GM23248 (cell line): Measurements from ENCODE around the gene RASD2. TPM values are rescaled to one million over a fixed set of nuclear protein-coding genes. Genes with fewer than 3 reads are reported as not detected.

Source experiments
- DNase-seq: peaks from one replicate; pipeline ENCODE4 v3.0.0-alpha.2; 2015
- H2AFZ ChIP-seq: fragments of 200-600 bp; sonication (generic); 2 replicates; pipeline ENCODE4 v1.6.1; 2016; ENCODE audit warnings: antibody characterized with exemption
- H3F3A ChIP-seq: fragments of 200-600 bp; sonication (generic); 2 replicates; pipeline ENCODE4 v1.6.1; 2016; ENCODE audit warnings: mild to moderate bottlenecking, antibody characterized with exemption, mixed run types; ENCODE audit not compliant: insufficient read depth
- H3K27ac ChIP-seq: fragments of 200-600 bp; sonication (generic); 2 replicates; pipeline ENCODE4 v1.5.1; 2016; ENCODE audit warnings: mild to moderate bottlenecking
- H3K27me3 ChIP-seq: fragments of 200-600 bp; sonication (generic); replicated peaks from 2 replicates; pipeline ENCODE4 v1.6.1; 2016; ENCODE audit warnings: mild to moderate bottlenecking; ENCODE audit not compliant: insufficient read depth
- H3K36me3 ChIP-seq: fragments of 200-600 bp; sonication (generic); 2 replicates; pipeline ENCODE4 v1.6.1; 2016; ENCODE audit warnings: low read depth, mild to moderate bottlenecking
- H3K4me1 ChIP-seq: fragments of 200-600 bp; sonication (generic); 2 replicates; pipeline ENCODE4 v1.6.1; 2016; ENCODE audit warnings: mild to moderate bottlenecking; ENCODE audit not compliant: insufficient read depth
- H3K4me2 ChIP-seq: fragments of 200-600 bp; sonication (generic); one replicate; pipeline ENCODE4 v1.6.1; 2016; ENCODE audit warnings: mild to moderate bottlenecking; ENCODE audit not compliant: unreplicated experiment
- H3K4me3 ChIP-seq: fragments of 200-600 bp; sonication (generic); 2 replicates; pipeline ENCODE4 v1.5.1; 2016; ENCODE audit warnings: mild to moderate bottlenecking
- H3K79me2 ChIP-seq: fragments of 200-600 bp; sonication (generic); 2 replicates; pipeline ENCODE4 v1.6.1; 2016; ENCODE audit warnings: mild to moderate bottlenecking; ENCODE audit not compliant: insufficient read depth
- H3K9ac ChIP-seq: fragments of 200-600 bp; sonication (generic); 2 replicates; pipeline ENCODE4 v1.6.1; 2016; ENCODE audit warnings: mild to moderate bottlenecking
- H3K9me2 ChIP-seq: fragments of 200-600 bp; sonication (generic); 2 replicates; pipeline ENCODE4 v1.6.1; 2016; ENCODE audit warnings: mixed run types, mild to moderate bottlenecking, moderate library complexity; ENCODE audit not compliant: insufficient read depth
- H3K9me3 ChIP-seq: fragments of 200-600 bp; sonication (generic); one replicate; pipeline ENCODE4 v1.6.1; 2017; ENCODE audit warnings: low read depth
- H4K20me1 ChIP-seq: fragments of 200-600 bp; sonication (generic); 2 replicates; pipeline ENCODE4 v1.6.0; 2016; ENCODE audit not compliant: insufficient read depth
- EZH2 ChIP-seq: fragments of 200-600 bp; sonication (generic); IDR thresholded peaks from 2 replicates; pipeline ENCODE4 v1.6.1; 2018; ENCODE audit warnings: antibody characterized with exemption, mild to moderate bottlenecking; ENCODE audit not compliant: insufficient read depth, poor library complexity, severe bottlenecking
- EZH2phosphoT487 ChIP-seq: fragments of 200-600 bp; sonication (generic); IDR thresholded peaks from 2 replicates; pipeline ENCODE4 v1.6.1; 2018; ENCODE audit warnings: antibody characterized with exemption, moderate library complexity, mild to moderate bottlenecking, low read depth; ENCODE audit not compliant: insufficient read depth
- WGBS, 2 experiments: methylation state at CpG; one replicate each; pipeline ENCODE4 v1.1.6; 2015 to 2017; ENCODE audit warnings: low lambda C conversion rate in 2 of 2, low coverage in 1 of 2; ENCODE audit errors: missing lambda C conversion rate in 2 of 2; 5-methylcytosine and 5-hydroxymethylcytosine counted together
- in situ Hi-C: fragments of 300-500 bp; cut with MboI; formaldehyde crosslinking; loops from 2 replicates; pipeline ENCODE4 v1.15.0; 2020
- polyA plus RNA-seq: library from polyadenylated mRNA; unstranded; fragments of >200 nt; fragmentation: Nextera tagmentation; extraction: Ambion mirVana; gene quantifications from 2 replicates; pipeline ENCODE4 v1.2.1, GENCODE V29; 2016
- total RNA-seq: library from RNA; depleted of rRNA; stranded (reverse); fragments of >200 nt; shearing (Covaris generic); gene quantifications from 2 replicates; pipeline ENCODE4 v1.2.3, GENCODE V29; 2014

Gene RASD2
- total and polyA plus RNA-seq, 2 experiments from 2014 or later, result 0.76 to 1.5 TPM

- no peak overlapping the region for H2AFZ ChIP-seq
- H3K9ac ChIP-seq, result no peak overlapping the region
- H4K20me1 ChIP-seq, result no peaks in the 10 kb centered on the region
- H3K4me3 ChIP-seq, result no peak overlapping the region
- no peaks in the 10 kb centered on the region for H3K27me3 ChIP-seq
- H3K79me2 ChIP-seq, result no peaks in the 10 kb centered on the region
- H3K27ac ChIP-seq, result no peak overlapping the region
- H3K36me3 ChIP-seq, result no peaks in the 10 kb centered on the region
- no peaks in the 10 kb centered on the region for H3K9me2 ChIP-seq
- no peaks in the 10 kb centered on the region for H3F3A ChIP-seq
- WGBS, 2 experiments, result 92 to 96% methylated on average over 39 to 41 of the region's 43 CpGs
- no peaks in the 10 kb centered on the region; the same call in 1 of the 2 replicates for H3K4me1 ChIP-seq
- no peak for DNase-seq
- no peaks in the 10 kb centered on the region for H3K9me3 ChIP-seq
- H3K4me2 ChIP-seq, result no peak overlapping the region
- in situ Hi-C loops, result no loop called here
- TF ChIP-seq EZH2phosphoT487 (no peak), EZH2 (no peak)
These were observed 11.0 kb downstream of the RASD2 start for GRCh38 chr22:35551549-35552177.

DNA sequence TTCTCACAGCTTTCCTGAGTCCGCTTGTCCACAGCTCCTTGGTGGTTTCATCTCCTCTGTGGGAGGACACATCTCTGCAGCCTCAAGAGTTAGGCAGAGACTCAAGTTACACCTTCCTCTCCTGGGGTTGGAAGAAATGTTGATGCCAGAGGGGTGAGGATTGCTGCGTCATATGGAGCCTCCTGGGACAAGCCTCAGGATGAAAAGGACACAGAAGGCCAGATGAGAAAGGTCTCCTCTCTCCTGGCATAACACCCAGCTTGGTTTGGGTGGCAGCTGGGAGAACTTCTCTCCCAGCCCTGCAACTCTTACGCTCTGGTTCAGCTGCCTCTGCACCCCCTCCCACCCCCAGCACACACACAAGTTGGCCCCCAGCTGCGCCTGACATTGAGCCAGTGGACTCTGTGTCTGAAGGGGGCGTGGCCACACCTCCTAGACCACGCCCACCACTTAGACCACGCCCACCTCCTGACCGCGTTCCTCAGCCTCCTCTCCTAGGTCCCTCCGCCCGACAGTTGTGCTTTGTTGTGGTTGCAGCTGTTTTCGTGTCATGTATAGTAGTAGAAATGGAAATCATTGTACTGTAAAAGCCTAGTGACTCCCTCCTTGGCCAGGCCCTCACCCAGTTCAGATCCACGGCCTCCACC, 11.7 kb downstream of the RASD2 start:
- H3K27ac ChIP-seq, result no peak overlapping the region
- H3K4me3 ChIP-seq, result no peak overlapping the region
- H3K4me1 ChIP-seq, result no peaks in the 10 kb centered on the region; the same call in 1 of the 2 replicates
- H3K79me2 ChIP-seq, result no peaks in the 10 kb centered on the region
- no peaks in the 10 kb centered on the region for H3K27me3 ChIP-seq
- H3K9me3 ChIP-seq, result no peaks in the 10 kb centered on the region
- no peak overlapping the region for H3K9ac ChIP-seq
- 37 to 46% methylated on average over 12 of the region's 13 CpGs for WGBS, 2 experiments
- no peak overlapping the region for H3K4me2 ChIP-seq
- TF ChIP-seq EZH2phosphoT487, result no peak
- TF ChIP-seq EZH2, result no peak
- no peaks in the 10 kb centered on the region for H3F3A ChIP-seq
- no peak overlapping the region for H2AFZ ChIP-seq
- no peaks in the 10 kb centered on the region for H4K20me1 ChIP-seq
- H3K36me3 ChIP-seq, result no peaks in the 10 kb centered on the region
- in situ Hi-C loops, result no loop called here
- H3K9me2 ChIP-seq, result no peaks in the 10 kb centered on the region
- peak; percentile 46 for DNase-seq

DNA sequence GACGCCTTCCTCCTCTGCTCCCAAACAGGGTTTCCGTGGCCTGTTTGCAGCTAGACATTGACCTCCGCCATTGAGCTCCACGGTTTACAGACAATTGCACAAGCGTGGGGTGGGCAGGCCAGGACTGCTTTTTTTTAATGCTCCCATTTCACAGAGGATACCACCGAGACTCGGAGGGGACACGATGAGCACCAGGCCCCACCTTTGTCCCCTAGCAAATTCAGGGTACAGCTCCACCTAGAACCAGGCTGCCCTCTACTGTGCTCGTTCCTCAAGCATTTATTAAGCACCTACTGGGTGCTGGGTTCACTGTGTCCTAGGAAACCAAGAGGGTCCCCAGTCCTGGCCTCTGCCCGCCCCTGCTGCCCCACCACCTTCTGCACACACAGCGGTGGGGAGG, 12.2 kb downstream of the RASD2 start:
- H3K9me2 ChIP-seq, result no peaks in the 10 kb centered on the region
- H3K27ac ChIP-seq, result no peak overlapping the region
- no peak for DNase-seq
- H3K79me2 ChIP-seq, result no peaks in the 10 kb centered on the region
- no peak overlapping the region for H2AFZ ChIP-seq
- in situ Hi-C loops, result no loop called here
- no peak overlapping the region for H3K9ac ChIP-seq
- H3K27me3 ChIP-seq, result no peaks in the 10 kb centered on the region
- no peaks in the 10 kb centered on the region for H3K36me3 ChIP-seq
- no peaks in the 10 kb centered on the region for H3K9me3 ChIP-seq
- no peaks in the 10 kb centered on the region for H3F3A ChIP-seq
- no peak overlapping the region for H3K4me2 ChIP-seq
- no peak overlapping the region for H3K4me3 ChIP-seq
- H4K20me1 ChIP-seq, result no peaks in the 10 kb centered on the region
- 76 to 80% methylated on average over 10 to 11 of the region's 11 CpGs for WGBS, 2 experiments
- no peaks in the 10 kb centered on the region; the same call in 1 of the 2 replicates for H3K4me1 ChIP-seq
- TF ChIP-seq EZH2phosphoT487 (no peak), EZH2 (no peak)

DNA sequence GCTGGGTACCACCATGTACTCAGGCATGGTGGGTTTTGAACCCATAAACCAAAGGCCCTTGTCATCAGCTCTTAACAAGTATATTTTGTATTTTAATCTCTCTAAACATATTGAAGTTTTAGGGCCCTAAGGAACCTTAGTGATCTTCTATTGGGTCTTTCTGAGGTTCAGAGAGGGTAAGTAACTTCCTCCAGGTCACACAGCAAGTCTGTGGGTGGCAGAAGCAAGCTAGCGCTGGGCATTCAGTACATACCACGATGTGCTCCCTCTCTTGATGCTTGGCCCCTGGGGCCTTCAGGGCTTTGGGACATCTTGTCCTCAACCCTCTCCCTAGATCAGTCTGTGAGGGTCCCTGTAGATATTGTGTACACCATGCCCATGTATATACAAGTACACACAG, 12.7 kb downstream of the RASD2 start:
- no peaks in the 10 kb centered on the region for H3K27me3 ChIP-seq
- no peak for DNase-seq
- no peaks in the 10 kb centered on the region for H3K9me2 ChIP-seq
- H3K4me3 ChIP-seq, result no peak overlapping the region
- no peaks in the 10 kb centered on the region; the same call in 1 of the 2 replicates for H3K4me1 ChIP-seq
- no peaks in the 10 kb centered on the region for H3K9me3 ChIP-seq
- H3K27ac ChIP-seq, result no peak overlapping the region
- in situ Hi-C loops, result no loop called here
- no peaks in the 10 kb centered on the region for H3K79me2 ChIP-seq
- H2AFZ ChIP-seq, result no peak overlapping the region
- H3K4me2 ChIP-seq, result no peak overlapping the region
- 53 to 63% methylated on average over 2 of the region's 2 CpGs for WGBS, 2 experiments
- H4K20me1 ChIP-seq, result no peaks in the 10 kb centered on the region
- H3F3A ChIP-seq, result no peaks in the 10 kb centered on the region
- no peak for TF ChIP-seq EZH2
- no peak for TF ChIP-seq EZH2phosphoT487
- H3K36me3 ChIP-seq, result no peaks in the 10 kb centered on the region
- no peak overlapping the region for H3K9ac ChIP-seq
